Measurements from ENCODE around the gene USP24.

Gene USP24

DNA sequence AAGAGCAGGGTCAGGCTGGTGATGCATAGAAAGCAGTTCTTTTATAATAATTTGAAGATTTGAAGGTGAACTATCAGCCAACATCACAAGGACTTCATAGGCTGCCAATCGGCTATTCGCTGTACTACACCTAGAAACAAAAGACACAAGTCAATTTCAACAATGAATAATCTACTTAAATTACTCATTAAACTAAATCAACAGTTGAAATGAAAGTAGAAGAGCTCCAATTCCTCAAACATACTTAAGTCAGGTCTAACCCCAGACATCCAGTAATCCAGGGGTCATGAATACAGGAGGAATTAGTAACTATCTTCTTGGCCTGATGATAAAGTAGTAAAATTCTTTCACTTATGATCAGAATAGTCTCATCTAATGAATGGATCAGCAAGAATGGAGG lies 111.3 kb downstream of the USP24 start:
- DNase-seq, result no peak

DNA sequence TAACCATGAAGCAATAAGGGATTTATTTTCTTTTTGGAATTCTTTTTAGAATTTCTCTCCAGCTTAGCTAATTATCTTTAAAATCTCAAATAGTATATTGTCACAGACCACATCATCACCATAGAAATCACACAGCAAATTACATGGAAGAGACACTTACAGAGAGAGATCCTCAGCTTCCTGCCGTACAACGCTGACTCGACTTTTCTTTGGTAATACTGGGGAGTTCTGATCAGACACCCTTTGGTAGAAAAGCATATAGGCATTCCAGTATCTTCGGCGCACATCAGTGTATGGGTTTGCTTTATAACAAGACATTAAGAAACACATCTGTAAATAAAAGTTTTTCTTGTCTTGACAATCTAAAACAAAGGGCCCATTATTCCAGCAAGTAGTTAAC lies 120.1 kb downstream of the USP24 start:
- DNase-seq, result no peak

DNA sequence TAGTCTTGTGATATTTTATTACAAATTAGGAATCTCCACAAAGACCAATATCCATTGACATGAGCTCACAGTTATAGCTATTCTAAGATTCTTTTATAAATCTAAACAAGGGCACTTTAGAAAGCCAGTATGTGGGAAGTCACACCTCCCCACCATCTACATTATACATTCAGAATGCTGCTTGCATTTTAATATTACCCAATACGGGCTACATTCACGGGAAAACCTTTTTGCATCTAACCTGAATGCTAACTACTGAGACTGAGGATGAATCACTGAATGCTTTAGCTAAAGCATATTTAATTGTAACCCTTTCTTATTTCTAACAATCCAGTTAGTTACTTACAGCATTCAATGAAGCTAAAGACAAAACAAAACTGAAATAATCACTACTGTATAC lies 122.7 kb downstream of the USP24 start:
- DNase-seq, result no peak

DNA sequence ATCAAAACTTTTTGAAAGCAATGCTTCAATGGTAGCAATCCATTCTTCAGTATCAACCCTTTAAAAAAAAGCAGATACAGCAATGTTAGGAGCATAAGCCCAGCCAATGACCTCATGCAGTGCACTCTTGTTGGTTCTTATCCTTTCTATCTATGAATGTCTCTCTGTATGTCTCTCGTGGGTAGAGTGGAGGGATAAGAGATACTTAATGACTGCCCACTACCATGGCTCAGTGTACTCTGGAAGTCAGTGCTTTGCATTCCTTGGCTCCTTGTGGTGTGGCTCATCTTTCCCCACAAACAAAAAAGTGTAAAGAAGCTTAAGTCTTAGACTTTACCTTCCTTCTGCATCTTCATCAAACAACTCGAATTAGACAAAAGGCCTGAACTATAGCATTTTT lies 125.5 kb downstream of the USP24 start:
- no peak for DNase-seq

DNA sequence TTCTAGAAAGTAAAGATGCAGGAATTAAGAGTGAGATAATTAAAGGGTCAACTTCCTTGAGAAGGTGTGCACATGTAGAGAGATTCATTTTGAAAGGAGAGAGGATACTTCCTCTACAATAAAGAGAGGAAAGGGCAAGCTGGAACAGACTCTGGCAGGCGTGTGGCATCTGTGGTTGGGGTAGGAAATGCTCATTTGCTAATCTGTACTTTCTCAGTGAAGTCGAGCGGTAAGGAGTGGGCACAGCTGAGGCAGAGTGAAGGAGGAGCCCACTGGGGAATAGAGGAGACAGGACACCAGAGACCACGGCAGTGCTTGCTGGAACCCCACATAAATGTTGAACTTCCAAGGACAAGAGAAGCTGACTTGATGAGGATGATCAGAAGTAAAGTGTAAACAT lies 126.8 kb downstream of the USP24 start:
- DNase-seq, result no peak

DNA sequence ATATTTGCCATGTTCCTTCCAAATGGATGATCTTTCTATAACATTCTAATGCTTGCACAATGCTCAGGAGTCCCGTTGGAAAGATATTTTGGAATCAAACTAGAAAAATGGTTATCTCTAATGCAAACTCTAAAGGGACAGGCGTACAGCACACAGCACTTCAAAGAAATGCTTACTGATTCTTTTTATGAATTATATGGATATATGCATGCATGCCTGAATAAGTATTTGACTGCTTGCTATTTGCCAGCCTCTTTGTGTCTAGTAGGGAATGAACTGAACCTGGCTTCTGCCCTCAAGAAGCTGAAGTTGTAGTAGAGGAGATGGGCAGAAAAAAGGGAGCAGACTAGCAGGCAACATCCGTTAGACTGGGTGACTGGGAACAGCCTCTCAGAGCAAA lies 127.7 kb downstream of the USP24 start:
- DNase-seq, result no peak

DNA sequence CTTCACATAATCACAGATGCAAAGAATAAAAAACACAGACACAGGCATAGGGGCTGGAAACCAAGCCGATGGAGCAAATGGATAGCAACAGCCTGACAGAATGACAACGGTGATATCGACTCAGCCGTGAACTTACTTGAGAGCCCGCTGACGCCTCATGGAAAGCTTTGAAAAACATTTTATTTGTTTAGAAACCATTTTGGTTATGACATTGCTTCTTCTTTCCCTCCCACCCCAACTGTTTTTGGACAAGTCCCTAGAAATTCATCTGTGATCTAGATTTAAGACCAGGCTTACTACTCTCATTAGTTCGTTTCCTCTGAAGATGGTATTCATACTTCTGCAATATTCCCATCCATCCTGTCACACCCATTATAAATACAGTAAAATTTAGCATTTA lies 130.9 kb downstream of the USP24 start:
- no peak for DNase-seq

DNA sequence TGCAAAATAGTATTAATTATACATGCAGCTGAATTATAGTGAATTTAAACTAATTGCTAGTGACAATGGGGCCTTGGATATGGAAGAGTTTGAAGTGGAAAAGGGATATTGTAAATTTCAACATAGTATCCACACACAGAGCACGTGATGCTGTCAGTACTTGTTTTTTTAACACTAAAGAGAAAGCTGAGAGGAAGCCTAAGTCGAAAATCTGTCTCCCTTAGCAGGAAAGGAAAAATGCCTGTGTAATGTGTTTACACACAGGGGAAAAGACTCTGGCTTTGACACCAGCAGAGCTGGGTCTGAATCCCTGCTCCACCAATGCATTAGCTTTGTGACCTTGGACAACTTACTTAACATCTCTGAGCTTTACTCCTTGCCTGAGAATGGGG lies 133.3 kb downstream of the USP24 start:
- no peak for DNase-seq

DNA sequence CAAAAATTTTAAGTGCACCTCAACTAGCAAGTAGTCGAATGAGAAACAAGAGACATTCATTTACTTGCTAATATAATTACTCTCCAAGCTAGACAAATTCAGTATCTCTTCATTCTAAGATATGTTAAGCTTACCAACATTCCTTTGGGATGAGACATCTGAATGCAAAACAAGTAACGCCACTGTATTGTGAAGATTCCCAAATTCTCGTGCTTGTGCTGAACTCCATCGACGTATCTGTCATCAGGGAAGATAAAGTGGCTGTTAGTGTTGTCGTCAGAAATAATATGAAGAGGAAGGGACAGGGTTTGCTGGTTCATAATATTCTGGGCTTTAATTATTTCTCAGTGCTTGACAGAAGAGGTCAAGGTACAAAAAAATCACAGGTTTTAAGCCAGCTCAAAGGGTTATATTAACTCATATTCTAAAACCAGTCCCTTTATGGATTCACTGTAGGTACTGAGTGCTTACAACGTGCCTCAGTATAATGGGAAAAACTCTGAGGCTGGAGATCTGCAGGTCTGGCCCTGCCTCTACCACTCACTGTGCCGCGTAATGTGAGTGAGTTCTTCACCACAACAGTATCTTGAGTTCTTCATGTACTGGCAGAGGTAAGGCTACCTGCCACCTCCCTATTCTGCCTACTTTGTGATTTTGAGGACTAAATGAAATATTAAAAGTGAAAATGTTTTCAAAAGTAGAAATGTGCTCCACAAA lies 133.8 kb downstream of the USP24 start:
- no peak for DNase-seq

DNA sequence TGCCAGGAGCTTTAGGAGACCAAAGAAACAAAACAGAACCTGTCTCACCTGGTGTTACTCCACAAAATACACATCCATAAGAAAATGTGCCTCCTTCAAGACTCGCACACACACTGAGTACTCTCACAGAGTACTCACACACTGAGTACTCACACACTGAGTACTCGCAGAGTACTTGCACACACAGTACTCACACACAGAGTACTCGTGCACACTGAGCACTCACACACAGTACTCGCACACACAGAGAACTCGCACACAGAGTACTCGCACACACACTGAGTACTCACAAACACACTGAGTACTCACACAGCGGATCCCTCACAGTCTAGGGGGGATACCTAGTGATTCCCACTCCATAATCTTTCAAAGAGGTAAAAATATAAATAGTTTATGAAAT lies 135.5 kb downstream of the USP24 start:
- DNase-seq, result no peak

DNA sequence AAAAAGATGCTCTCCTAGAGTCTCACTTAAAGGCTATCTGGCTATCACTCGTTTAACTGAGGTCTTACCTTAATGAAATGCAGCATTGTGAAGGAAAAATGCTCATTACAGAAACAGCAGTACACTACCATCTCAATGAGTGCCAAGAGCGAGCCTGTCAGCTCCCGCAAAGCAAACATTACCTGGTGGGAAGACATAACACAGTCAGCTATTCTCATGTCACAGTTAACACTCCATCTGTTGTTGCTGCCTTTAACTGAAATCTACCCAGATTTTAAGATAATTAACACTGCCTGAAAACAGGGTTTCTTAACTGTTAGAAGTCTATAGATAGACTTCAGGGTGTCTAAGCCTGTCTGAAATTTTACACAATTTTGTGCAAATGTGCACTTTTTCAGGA lies 136.7 kb downstream of the USP24 start:
- no peak for DNase-seq

DNA sequence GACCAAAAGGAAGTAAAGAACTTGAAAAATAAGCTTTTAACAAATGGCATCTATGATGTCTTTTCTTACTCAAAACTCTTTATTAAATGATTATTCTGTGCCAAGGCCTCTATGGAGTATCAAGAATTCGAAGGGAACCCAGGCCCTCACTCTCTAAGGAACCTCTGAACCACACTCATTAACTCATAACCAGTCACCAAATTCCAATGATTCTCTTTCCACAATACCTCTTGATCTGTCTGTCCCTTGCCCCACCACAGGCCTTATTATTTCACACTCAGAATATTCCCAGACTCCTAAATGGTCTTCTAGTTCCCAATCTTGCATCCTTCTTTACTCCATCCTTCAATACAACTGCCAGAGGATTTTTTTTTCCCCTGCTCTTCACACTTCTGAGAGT lies 138.8 kb downstream of the USP24 start:
- no peak for DNase-seq

DNA sequence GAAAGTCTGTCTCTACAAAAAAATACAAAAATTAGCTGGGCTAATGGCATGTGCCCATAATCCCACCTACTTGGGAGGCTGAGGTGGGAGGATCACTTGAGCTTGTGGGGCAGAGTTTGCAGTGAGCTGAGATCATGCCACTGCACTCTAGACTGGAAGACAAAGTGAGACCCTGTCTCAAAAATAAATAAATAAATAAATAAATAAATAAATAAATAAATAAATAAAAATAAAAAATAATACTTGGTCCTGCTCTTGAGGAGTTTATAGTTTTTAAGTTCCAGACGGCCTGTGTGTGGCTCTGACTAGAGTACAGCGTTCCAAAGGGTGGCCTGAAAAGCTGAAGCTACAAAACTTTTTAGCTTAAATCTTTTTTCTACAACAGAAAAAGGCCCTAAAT lies 140.7 kb downstream of the USP24 start:
- no peak for DNase-seq

DNA sequence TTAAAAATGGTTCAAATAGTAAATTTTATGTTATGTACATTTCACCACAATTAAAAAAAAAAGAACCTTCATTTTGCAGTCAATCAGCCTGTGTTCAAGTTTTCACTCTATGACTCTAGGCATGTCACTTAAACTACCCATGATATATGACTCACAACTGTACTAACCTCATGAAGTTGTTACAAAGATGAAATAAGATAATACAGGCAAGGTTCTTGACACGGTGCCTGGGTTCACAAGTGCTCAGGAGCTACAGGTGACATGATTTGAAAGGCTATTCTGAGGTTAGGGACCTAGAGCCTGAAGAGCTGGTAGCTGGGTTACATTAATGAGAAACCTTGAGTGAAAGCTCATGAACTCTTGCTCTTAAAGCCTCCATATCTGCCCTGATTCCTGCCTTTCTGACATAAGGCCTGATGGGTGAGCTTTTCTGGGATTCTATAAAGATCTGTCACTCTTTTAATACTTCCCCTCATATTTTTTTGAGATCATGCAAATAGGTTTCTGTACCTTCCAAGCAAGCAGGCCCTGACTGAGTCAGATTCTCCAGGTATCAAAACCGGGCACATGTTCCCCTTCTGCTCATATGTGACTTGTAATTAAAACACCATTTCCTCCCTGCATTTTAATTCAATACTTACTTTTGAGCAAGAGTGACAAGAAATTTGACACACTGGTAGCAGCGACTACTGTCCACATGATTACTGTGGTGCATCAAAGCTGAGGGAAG lies 141.8 kb downstream of the USP24 start:
- no peak for DNase-seq

DNA sequence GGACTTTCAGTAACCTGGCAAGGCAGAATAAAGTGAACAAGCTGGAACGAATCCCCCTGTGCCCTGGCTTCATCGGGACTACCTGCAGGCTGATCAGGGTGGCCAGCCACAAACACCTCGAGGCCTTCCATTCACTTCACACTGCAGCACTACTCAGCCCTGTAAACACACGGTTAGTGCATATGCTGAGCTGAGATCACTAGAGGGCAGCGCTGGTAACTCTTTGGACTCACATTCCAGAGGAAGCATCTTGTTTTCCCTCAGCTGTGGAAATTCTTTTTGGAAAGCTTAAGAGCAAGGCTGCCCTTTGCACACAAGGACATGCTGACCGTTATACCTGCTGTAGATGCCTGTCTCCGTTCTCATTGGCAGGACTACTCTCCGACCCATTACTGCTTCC lies 143.7 kb downstream of the USP24 start:
- no peak for DNase-seq

DNA sequence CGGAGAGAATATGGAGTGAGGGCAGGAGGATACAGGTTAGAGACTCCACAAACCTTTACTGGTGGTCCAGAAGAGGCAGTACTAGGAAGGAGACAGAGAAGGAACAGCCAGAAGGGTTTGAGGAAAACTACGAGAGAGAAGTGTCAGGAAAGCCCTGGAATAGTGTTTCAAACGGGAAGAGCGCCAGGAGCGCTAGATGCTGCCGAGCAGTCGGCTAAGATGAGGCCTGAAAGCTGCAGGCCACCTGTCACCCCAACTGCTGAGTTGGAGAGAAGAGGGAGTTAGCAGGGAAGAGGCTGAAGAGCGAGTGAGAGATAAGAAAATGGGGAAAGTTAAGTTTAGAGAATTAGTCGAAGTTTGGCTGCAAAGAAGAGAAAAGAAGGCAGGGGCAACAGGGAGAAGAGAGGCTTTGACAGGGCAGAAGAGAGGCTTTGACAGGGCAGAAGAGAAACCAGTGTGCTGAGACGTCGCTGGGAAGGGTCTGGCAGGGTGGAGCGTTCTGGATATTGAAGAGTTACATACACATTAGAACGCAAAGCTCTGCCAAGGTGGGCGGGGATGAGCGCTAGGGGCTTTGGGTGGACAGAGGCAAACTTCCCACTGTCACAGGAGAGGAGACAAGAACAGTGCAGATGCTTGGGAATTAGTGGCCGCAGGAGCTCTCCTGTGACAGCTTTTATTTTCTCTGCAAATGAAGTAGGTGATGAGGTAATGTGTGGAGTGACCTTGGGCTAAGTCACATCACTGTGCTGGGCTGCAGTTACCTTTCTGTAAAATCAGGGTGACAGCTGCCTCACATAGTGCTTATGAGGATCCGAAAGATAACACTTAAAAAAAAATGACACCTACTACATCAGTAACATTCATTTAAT lies 144.6 kb downstream of the USP24 start:
- no peak for DNase-seq

DNA sequence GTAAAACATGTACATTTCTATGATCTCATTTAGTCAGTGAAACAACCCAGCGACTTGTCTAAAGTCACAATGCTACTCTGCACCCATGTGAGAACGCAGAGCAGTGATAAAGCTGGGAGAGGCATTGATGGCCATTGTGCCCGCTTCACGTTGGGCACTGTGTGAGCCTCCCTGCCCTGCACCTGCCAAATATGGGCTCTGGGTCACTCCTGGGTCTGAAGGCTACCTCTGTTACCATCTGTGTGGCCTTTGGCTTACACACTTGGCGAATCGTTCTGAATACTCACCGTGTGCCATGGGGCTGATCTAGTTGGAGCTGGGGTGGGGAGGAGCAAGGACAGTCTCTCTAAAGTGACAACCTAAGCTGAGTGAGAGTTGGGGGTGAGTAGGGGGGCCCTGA lies 145.9 kb downstream of the USP24 start:
- DNase-seq, result no peak

DNA sequence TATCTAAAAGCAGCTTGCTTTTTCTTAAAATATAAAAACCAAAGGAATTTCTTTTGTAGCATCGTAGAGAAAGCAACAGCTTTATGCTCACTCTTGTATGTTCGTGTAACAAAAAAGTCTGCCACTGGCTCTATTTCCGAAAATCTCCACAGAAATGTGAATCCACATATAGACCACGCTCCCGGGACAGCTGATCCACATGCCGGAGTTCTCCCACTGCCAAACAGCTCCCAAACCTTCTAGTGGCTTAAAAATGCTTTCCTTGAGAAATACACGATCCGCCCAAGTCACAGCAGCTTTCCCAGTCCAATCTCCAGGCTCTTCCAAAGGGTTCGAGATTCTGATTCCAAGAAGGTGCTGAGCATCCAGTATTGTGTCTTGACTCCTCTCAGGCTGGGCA lies 146.5 kb downstream of the USP24 start:
- DNase-seq, result no peak

DNA sequence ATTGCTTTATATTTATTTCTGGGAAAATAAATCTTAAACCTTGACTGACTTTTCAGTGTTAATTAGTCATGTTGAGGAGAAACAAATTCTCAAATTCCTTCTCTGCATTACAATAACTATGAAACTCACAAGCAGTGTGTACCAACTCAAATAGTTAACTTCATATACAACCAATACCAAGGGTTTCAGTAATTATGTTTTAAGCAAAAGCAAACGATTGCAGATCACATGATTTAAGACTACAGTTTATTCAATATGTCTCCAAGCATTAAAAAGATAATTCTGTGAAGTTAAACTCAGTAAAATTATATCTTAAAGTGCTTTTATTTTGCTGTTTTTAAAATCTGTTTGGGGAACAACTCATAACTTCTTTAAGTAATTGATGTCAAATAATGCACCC lies 147.2 kb downstream of the USP24 start:
- DNase-seq, result no peak

DNA sequence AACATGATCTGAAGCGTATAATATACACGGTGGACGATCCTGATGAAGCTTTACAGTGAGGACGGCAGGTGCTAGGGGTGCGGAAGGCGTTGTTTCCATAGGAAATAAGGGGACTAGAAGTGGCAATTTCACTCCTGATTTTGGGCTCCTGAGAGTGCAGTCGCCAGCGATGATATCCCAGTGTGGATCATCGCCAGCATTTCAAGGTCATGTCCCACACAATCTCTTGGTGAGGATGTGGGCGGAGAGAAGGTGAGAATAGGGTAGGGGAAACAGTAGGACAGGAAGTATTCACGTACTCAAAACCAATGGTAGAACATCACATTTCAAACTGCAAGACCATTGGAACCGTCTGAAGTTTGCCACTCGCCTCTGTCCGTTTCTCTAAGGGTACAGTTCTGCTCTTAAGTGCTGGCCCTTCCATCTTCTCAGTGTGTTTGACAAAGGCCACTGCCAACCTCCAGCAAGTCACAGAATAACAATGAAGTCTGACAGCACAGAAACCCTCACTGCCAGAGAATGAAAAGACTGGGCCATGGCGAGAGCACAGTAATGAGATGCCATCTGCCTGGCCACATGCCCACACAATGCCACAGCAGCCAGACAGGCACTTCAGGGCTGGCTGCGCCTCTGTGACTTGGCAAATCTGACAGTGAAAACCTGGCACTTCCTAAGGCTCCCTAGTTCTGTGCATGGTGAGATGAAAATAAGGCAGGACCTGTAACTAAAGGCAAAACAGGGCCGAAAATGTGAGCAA lies 148.0 kb downstream of the USP24 start:
- DNase-seq, result no peak

DNA sequence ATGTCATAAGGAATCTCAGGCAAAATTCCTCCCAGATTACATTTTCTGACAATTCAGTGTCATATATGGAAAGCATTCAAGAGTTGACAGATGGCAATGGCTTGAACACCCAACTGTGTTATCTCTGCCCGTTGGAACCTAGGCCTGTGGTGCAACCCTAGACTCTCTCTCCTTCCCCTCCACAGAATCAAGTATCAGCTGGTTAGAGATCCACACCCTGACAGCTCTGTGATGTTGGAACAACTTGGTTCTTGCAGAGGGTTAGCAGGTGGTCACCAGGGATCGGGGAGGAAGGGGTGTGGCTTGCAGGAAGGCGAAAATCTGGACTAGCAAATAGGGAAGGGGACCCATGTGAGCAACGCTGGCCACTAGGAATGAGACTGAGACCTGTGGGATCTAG lies 149.5 kb downstream of the USP24 start:
- DNase-seq, result no peak

DNA sequence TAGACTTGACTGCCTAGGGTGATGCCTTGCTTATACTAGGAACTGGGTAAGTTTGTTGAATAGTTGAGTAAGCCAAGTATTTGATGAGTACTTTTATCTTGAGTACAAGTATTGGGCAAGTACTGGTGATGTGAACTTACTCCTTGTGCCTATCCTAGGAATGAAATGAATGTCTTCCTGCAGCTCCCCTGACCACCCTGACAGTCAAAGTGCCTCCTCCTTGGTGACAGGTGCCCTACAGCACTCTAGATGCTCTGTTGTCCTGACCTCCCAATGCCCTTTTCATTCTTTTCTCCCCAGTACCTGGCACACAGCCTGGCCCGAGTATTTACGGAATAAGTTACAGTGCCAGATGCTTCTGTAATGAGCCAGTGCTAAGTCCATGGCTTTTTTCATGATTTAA lies 150.3 kb downstream of the USP24 start:
- DNase-seq, result no peak

DNA sequence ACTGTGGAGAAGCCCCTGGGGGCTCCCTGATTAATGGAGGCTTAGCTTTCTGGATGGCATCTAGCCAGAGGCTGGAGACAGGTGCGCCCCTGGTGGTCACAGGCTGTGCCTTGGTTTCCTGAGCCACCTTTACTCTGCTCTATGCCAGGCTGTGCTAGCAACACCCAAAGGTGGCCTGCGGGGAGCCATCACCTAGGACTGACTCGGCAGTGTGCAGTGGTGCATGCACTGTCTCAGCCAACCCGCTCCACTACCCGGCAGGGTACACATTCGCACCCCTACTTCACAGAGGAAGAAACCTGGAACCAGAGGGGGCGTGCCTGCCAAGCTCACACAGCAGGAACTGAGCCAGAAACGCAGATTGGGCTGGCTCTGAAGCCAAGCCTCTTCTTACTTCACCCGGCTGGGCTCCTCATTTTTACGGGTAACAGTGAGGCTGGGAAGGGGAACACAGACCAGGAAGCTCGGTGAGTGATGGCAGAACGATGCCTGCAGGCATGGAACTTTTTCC lies 151.0 kb downstream of the USP24 start:
- no peak for DNase-seq
